Measurements from ENCODE around the gene NFATC1.
"Not testable (repeated sequence)": the region's sequence is repeated elsewhere in the genome, so short reads cannot be mapped to it uniquely, and the experiment has no call there.

NFATC1 gene

DNA sequence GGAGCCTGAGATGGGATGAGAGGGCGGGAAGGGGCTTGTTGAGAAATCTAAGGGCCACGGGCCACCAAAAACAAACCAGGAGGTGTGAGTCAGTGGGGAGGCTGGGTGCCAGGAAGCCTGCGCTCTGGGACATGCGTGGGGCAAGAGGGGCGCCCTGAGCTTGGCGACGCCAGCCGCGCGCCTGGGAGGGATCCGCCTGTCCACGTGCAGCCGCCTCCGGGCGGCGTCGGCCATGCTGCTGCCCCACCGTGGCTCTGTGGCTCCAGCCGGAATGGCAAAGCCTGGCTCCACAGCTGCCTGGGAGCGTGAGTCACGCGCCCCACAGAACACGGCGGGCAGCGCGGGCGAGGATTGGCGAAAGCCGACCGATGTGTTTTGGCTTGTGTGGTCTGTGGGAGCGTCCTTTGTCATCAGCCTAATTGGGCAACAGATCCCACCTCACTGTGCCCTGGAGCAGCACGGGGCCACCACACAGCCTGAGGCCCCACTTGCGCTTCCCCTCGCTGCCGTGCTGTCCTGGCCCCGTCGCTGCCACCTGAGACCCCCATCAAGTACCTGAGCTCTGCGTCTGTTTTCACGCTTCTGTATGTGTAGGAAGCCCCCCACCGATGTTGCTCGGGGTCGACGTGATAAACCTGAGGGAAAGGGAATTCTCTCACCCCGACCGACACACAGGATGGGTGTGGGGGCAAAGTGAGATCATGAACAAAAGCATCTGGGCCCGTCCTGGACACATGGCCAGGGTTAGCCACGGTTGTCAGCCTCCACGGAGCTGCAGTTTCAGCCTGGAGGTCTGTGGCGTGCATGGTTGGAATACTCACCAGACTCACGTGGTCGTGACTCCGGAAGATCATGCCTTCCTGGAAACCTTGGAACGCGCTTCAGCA is 80.5 kb downstream of the NFATC1 start:
- DNase-seq (ENCODE audit: low read depth): no peak

DNA sequence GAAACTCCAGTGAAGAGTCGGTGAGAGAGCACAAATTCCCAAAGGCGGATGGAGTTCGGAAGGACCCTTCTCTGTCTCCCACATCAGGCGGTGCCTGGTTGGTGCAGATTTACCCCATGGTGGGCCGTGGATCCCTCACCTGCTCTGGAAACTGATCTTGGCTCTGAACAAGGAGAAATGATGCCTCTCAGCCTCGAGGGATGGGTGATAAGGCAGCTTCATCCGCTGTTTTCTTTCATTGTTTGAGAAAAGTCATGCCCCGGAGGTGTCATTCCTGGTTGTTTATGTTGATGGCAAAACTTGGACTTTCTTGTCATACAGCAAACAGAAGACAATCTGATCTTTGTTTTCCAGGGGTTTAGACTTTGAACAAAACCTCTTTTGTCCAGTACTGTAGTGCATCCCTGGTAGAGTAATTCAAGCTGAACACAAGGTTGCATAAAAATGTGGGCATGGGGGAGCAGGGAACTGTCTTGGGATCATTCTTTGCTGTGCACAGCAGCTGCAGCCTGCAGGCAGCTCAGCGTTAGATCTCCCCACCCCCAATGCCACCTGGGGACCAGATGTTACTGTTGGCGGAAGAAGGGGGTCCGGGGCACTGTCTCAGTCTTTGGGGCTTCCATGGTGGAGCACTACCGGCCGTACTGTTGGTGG is 81.3 kb downstream of the NFATC1 start:
- no peak for DNase-seq (ENCODE audit: low read depth)

DNA sequence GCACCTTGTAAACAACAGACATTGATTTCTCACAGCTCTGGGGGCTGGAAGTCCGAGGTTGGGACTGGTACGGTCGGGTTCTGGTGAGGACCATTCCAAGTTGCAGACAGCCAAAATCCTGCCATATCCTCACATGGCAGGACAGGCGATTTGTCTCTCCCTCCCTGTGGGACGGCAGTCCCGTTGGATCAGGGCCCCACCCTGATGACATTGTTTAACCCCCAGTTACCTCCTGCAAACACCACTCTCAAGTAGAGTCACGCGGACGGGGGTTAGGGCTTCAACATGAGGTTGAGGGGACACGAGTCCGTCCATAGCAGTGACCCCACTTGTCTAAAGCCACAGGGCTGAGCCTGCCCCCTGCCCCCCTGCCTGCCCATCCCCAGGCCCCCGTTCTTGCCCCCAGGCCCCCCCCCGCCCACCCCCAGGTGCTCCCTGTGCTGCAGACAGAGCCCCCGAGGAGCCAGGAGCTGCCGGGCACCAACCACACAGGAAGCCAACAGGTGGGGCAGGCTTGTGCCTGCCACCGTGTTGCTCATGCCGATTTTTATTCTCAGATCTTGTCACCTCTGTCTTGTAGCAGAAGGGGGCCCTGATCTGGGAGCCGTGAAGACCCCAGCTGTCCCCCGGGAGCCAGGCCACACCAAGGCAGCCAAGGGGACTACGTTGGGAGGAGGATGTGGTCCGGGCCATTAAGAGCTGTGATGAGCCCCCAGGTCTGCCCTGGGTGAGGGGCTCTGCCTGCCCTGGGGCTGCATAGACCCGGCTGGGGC is 82.2 kb downstream of the NFATC1 start:
- DNase-seq (ENCODE audit: low read depth): no peak

DNA sequence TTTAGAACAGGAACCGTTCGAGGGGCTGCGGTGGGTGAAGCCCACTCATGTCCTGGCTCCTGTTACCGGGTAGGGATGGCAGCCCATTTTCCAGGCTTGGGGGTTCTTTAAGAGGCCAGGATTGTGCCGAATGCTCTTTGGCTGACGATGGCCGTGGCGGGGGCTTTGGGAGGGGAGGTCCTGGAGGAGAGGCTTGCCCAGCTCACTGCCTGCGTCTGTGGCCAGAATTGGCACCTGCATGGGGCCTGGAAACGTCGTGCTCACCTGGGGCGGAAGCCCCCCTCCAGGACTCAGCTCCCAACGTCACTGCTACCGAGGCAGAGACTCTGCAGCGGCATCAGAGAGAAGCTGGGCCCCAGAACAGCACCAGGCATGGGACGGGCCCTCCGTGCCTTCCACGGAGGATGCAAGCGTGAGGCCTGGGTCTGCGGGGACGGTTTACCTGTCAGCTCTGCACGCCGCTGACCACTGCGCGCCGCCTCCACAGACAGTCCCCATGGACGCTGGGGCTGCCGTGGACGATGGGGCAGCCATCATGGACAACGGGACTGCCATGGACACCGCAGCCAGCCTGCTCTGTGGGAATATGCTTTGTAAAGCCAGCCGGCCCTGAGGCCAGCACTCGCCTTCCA is 82.9 kb downstream of the NFATC1 start:
- DNase-seq (ENCODE audit: low read depth): no peak

DNA sequence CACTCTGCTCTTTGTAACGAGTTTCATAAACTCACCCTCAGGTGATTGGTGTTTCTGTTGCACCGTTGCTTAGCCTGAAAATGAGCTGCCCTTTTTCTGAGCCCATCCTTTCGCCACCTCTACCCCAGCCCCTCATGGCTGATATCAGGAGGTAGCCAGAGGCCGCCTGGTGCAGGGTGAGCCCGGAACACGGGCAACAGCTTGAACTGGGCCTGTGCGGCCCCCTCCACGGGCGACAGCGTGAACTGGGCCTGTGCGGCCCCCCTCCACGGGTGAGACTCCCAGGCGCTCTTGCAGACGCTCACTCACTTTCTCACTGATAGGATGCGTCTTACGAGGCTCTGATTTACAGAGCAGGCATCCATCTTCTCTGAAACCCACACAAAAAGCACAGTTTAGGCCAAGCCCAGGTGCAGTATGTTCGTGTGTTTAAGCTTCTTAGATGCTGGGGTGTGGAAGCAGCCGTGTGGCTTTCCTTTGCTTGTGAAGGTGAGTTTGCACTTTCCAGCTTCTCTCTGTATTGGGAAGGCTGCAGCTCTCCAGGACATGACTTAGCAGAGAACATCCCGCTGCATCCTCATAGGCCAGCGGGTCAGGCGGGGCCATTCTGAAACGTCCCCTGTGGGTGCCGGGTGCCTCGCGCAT is 83.5 kb downstream of the NFATC1 start:
- no peak for DNase-seq (ENCODE audit: low read depth)

DNA sequence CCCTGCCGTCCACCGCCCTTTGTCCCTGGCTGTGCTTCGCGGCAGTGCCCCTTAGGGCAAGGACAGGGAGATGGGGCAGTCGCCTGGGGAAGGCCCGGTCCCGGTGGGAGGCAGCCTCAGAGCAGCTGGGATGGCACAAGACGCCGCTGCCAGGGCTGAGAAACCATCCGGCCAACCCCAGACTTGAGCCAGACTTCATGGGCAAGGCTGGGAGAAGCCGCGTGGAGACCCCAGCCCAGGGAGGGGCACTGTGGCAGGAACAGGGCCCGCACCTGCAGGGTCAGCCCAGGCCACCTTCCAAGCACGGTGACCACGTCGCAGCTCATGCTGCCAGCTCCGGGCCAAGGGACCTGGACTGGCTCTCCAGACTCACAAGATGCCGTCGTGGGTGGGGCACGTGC is 84.0 kb downstream of the NFATC1 start:
- DNase-seq (ENCODE audit: low read depth): no peak

DNA sequence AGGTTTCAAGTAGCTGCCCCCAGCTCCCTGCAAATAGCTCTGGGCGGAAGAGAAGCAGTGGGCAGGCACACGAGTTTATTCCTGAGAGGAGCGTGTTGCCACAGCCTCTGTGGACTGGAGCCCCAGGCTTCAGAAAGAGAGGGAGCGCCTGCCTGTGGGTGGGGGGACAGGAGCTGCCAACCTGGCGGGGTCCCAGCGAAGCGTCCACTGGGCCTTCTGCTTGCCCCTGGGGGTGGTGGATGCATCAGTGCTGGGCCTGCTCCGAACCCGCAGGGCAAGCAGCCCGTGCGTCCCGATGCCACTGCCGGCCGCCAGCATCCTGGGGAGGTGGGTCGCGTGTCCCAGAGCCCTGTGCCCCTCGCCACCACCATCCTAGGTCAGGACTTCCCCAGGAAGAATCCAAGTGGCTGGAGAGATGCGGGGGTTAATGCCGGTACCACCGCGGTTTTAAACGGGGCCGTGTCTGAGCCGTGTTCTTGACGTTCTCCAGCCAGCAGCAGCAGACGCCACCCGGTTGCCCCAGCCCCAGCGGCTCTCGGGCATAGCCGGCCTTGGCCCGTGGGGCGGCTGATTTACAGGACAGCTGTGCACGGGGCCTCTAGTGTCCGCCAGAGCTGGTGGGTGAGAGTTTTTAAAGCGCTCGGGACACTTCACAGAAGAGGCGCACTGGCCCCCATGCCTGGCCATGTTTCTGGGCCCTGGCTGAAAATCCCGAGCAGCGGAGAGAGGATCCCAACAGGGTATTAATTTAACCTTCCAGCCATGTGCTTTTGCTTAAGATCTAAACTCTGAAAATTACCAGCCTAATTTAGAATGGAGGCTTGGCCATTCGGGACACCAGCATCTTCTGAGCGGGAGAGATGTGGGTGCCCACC is 84.7 kb downstream of the NFATC1 start:
- DNase-seq (ENCODE audit: low read depth): no peak

DNA sequence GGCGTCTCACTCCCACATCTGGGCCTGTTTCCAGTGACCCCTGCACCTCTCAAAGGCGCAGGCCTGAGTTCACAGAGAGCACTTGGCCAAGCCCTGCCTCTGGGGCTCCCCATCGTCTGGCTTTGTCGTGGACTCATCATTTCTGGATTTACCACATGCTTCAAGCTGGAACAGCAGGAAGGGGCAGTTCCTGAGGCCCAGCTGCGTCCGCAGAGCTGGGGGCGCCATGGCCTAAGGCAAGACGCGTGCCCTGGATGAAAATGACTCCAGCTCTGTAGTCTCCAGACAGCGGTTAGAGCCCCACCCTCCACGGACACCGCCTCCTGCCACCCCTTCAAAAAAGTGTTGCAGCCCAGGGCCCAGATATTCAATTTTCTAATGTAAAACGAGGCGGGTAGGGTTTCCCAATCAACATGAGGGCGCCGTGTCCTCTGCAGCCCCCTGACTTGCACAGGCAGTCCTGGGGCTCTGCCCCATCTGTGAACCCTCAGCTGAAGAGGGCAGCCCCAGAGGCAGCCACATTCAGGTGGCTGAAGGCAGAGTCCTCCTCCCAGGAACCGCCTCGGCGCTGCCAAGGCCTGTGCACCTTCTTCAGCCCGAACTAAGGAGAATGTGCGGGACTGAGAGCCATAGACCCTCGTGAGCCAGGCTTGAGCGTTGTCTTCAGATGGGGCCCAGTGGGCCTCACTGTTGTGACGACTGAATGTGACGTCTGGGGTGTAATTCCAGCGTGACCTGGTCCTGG is 85.5 kb downstream of the NFATC1 start:
- no peak for DNase-seq (ENCODE audit: low read depth)

DNA sequence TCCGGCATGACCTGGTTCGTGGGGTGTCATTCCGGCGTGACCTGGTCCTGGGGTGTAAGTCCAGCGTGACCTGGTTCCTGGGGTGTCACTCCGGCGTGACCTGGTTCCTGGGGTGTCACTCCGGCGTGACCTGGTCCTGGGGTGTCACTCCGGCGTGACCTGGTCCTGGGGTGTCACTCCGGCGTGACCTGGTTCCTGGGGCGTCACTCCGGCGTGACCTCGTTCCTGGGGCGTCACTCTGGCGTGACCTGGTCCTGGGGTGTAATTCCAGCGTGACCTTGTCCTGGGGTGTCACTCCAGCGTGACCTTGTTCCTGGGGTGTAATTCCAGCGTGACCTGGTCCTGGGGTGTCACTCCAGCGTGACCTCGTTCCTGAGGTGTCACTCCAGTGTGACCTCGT is 87.7 kb downstream of the NFATC1 start:
- not testable (repeated sequence) for DNase-seq (ENCODE audit: low read depth)

DNA sequence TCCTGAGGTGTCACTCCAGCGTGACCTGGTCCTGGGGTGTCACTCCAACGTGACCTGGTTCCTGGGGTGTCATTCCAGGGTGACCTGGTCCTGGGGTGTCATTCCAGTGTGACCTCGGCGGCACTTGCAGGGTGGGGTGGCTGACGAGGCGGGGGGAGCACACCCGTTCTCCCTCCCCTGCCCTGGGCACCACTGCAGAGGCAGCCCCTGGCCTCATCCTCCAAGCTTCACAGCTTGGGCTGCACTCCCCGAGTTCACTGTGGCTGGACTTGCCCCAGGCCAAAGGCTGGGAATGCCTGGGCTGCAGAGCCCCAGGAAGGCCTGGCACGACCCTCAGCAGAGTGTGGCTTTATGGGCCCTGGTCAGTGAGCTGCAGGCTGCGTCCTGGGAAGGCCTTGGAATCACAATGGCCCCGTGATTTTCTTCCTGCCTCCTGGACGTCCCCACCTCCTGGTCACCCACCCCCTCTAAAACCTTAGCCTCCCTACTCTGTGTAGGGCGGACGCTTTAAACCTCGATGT is 88.3 kb downstream of the NFATC1 start:
- DNase-seq (ENCODE audit: low read depth): no peak

DNA sequence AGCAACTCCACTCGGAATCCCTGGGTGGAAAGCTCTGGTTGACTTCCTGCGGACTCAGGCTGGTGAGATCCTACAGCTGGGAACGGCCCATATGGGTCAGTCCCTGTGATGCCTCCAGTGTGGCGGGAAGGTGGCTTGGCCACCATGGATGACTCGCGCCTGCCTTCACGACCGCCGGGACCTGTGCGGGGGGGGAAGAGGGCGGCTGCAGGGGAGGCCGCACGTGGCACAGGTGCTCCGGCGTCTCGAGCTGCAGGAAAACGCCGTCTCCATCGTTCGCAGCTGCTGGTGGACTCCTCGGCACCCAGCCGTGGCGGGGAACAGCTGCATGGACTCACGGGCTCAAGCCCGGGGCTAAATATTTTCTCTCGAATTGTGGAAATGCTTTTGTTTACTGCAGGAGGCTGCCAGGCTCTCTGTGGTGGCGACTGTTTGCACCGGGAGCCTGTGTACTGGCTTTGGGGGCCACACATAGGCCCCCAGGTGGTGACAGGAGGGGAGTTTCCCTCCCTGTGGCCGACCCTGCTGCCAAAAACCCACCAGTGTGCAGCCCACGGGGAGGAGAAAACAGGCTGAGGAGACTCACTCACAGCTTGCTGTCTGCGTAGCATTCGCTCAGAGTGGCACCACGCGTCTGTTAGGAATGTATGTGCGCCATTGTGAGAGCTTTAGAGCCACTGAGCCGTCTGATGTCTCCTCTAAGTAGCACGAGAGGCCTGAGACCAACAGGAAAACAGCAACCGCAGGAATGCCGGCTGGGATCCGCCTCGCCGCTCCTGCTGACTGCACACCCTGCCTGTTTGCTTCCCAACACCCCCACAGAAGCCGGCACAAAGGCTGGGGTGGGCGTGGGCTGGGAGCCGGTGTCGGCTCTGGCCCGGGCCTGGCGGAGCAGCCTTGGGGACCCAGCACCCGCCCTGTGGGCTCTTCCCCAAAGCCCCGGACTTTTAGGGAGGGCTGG is 89.2 kb downstream of the NFATC1 start:
- DNase-seq (ENCODE audit: low read depth): peak; percentile 90

DNA sequence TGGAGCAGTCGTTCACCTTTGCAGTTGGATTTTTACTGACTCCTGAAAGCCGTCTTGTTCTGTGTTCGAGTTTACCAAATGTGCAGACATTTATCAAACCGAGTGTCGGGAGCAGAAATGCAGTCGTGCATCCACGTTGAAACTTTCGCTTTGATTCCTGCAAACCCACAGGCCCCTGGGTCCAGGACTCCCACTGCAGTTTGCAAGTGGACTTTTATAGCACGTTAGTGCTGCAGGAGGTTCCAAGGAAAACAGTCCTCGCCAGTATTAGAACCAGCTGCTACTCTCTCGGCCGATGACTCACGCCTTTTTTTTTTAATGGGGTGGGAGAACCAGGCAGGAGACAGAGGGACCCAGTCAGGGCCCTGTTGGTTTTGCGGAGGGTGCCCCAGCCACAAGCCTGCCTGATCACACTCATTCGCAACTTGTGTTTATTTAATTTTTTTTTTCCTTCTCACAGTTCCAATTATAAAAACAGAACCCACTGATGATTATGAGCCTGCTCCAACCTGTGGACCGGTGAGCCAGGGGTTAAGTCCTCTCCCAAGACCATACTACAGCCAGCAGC is 90.1 kb downstream of the NFATC1 start:
- peak; percentile 92 for DNase-seq (ENCODE audit: low read depth)

DNA sequence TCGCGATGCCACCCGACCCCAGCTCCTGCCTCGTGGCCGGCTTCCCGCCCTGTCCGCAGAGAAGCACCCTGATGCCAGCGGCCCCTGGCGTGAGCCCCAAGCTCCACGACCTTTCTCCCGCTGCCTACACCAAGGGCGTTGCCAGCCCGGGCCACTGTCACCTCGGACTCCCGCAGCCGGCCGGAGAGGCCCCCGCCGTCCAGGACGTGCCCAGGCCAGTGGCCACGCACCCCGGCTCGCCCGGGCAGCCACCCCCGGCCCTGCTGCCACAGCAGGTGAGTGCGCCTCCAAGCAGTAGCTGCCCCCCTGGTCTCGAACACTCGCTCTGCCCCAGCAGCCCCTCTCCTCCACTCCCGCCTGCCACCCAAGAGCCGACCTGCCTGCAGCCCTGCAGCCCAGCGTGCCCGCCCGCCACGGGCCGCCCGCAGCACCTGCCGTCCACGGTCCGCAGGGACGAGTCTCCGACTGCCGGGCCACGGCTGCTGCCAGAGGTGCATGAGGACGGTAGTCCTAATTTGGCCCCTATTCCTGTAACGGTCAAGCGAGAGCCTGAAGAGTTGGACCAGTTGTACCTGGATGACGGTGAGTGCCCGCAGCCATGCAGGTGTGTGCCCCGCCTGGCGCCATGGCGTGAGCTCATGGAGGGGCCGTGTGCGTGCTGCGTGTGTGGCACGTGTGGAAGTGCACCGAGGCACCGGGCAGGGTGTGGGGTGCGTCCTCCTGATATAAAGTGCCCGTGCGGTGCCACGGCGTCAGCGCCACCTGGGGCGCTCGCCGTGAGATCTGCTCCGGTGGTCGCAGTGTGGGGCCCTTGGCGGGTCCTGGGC is 90.8 kb downstream of the NFATC1 start:
- no peak for DNase-seq (ENCODE audit: low read depth)

DNA sequence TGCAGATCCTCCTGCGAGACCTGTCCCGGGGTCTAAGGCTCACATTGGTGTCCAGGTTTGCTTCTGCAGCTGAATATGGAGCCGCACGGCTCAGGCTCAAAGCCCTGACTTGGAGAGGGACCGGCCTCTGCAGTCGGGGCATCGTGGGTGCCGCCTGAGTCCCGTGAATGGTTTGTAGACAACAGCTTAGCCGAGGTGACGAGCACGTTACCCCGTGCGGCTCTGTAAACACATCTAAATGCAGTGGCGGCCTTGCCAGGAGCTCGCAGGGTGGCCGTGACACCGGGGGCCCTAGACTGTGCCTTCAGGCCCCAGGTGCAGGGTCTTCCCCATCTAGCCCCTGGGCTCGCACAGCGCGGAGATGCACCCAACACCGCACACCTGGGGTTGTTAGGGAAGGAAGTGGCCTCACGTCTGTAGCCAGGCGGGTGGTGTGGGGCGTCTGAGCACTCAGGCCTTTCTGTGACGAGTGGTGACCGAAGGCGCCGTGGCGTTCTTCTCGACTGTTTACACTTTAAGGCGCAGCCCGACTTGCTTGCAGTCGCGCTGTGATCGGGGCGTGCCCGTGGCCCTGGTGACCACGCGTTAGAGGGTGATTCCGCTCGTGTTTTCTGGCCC is 91.6 kb downstream of the NFATC1 start:
- no peak for DNase-seq (ENCODE audit: low read depth)

DNA sequence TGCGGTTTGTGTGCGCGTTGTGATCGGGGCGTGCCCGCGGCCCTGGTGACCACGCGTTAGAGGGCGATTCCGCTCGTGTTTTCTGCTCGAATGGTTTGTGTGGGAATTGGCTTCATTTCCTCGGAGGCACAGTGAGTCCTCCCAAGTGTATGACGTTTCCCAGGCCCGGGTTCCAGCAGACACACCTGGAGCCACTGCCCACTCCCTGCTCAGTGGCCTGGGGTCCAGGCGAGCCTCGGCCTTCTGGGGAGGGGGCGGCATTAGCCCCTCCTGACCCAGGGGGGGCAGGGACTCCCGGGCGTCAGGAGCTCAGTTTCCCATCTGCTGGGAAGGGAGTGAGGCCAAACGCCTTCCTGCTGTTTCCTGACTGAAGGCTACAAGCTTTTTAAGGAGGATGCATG is 92.1 kb downstream of the NFATC1 start:
- no peak for DNase-seq (ENCODE audit: low read depth)

DNA sequence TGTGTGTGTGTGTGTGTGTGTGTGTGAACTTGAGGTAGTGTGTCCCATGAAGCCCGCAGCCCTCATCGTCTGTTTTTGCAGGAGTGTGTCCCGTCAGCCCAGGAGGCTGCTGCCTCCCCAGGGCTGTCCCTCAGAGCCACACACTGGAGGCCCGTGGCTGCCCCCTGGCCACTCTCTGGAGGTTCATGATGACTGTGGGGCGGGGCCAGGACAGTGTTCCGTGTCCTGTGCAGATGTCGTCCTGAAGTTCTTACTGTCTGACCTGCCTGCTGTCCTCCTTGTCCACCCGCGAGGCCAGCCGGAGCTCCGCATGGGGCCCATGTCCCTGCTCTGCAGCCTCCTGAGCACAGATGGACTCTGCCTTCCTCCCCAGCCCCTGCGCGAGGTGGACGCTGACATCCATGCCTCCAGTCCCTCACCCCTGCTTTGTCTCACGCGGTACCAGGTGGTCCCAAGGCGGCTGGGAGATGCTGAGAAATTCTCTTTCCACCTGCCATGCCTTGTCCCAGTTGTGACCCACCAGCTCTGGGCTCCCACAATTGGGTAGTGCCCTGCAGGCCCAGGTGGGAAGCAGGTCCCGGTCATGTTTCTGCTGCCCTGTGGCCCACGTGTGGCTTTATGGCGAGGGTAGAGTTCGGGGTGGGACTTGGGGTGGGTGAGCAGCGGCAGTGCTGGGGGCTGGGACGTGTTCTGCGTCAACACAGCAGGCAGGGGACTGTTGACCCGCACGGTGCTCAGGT is 92.8 kb downstream of the NFATC1 start:
- no peak for DNase-seq (ENCODE audit: low read depth)
